NCI-H774 (cell line): ENCODE measurements around the gene PNPLA6.
"Not testable (repeated sequence)": the region's sequence is repeated elsewhere in the genome, so short reads cannot be mapped to it uniquely, and the experiment has no call there.

Experiments used
- DNase-seq: peaks from one replicate; lab custom pipeline; 2025; lab: John Stamatoyannopoulos, UW

The PNPLA6 gene

GRCh38 chr19:7554990-7555864 is 19.7 kb downstream of the PNPLA6 start:
- no peak for DNase-seq

GRCh38 chr19:7556696-7557315 is 21.3 kb downstream of the PNPLA6 start:
- no peak for DNase-seq

GRCh38 chr19:7558667-7559066 is 23.1 kb downstream of the PNPLA6 start:
- DNase-seq, result no peak

- DNase-seq, result no peak
Measured at GRCh38 chr19:7559102-7559501, 23.6 kb downstream of the PNPLA6 start.

- no peak for DNase-seq
Measured at GRCh38 chr19:7560255-7560654, 24.7 kb downstream of the PNPLA6 start.

GRCh38 chr19:7561325-7561724 is 25.8 kb downstream of the PNPLA6 start:
- DNase-seq, result no peak

- no peak for DNase-seq
Measured at GRCh38 chr19:7562646-7563393, 27.3 kb downstream of the PNPLA6 start.

- DNase-seq, result no peak
Measured at GRCh38 chr19:7564866-7565265, 29.3 kb downstream of the PNPLA6 start.

- DNase-seq, result no peak
Measured at GRCh38 chr19:7565332-7565731, 29.8 kb downstream of the PNPLA6 start.

GRCh38 chr19:7570761-7571160 is 35.2 kb downstream of the PNPLA6 start:
- DNase-seq, result no peak

- no peak for DNase-seq
Measured at GRCh38 chr19:7575434-7576040, 40.0 kb downstream of the PNPLA6 start.

GRCh38 chr19:7577422-7577821 is 41.9 kb downstream of the PNPLA6 start:
- not testable (repeated sequence) for DNase-seq

GRCh38 chr19:7578127-7578526 is 42.6 kb downstream of the PNPLA6 start:
- DNase-seq, result no peak

GRCh38 chr19:7579182-7579581 is 43.7 kb downstream of the PNPLA6 start:
- no peak for DNase-seq

GRCh38 chr19:7582446-7582845 is 46.9 kb downstream of the PNPLA6 start:
- DNase-seq, result no peak

- no peak for DNase-seq
Measured at GRCh38 chr19:7589822-7590221, 54.3 kb downstream of the PNPLA6 start.

GRCh38 chr19:7590256-7590655 is 54.7 kb downstream of the PNPLA6 start:
- no peak for DNase-seq

- peak; percentile 74 for DNase-seq
Measured at GRCh38 chr19:7595466-7596133, 60.1 kb downstream of the PNPLA6 start, which contains the start of gene CAMSAP3. Gene CAMSAP3, plus strand, starts transcription at chr19:7595863. Its CDS starts 140 bp downstream, at chr19:7596003.

GRCh38 chr19:7596211-7596937 is 60.9 kb downstream of the PNPLA6 start:
- no peak for DNase-seq

GRCh38 chr19:7597689-7598088 is 62.2 kb downstream of the PNPLA6 start:
- no peak for DNase-seq

- DNase-seq, result no peak
Measured at GRCh38 chr19:7598180-7598579, 62.7 kb downstream of the PNPLA6 start.
